ENCODE measurements around the gene DESI2. TPM values are rescaled to one million over a fixed set of nuclear protein-coding genes. Genes with fewer than 3 reads are reported as not detected.
"Not testable (repeated sequence)": the region's sequence is repeated elsewhere in the genome, so short reads cannot be mapped to it uniquely, and the experiment has no call there.

The DESI2 gene
- total and polyA plus RNA-seq, 10 donors, result 5.3 to 30.3 (median 19.5) TPM

DNA sequence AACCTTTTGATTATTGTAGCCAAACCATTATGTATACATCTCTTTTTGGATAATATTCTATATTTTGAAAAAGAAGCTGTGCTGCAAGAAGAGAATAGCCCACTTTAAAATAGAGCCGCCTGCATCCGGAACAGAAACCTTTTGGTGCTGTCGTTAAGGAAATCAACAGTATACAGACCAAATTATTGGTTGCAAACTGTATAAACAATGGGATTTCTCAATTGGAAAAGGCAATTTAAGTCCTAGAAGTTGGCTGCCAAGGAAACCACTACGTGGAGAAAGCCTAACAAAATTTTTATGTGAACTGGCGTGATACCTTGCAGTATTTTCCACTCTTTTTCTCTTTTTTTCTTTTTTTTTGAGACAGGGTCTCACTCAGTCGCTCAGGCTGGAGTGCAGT, 25.8 kb downstream of the DESI2 start:
- intact Hi-C loops (cut with DNase I; ENCODE audit: low total_unique reads), result no loop called here
- no peak for DNase-seq
- Histone ChIP-seq H3K27me3 (replicated peaks in 1 of 7) (no peaks in the 10 kb centered on the region), H3K36me3 (peaks cover 0 to 21% (median 0%) of the 10 kb centered on the region in 6 donors), H3K27ac (no peak overlapping the region), H3K9me3 (no peaks in the 10 kb centered on the region), H3K4me1 (peaks cover 0 to 21% (median 0%) of the 10 kb centered on the region in 6 donors), H3K4me3 (no peak overlapping the region)
- TF ChIP-seq POLR2AphosphoS5 (IDR thresholded peaks at IDR 0.05), result no peak
- TF ChIP-seq, protein P1, sequence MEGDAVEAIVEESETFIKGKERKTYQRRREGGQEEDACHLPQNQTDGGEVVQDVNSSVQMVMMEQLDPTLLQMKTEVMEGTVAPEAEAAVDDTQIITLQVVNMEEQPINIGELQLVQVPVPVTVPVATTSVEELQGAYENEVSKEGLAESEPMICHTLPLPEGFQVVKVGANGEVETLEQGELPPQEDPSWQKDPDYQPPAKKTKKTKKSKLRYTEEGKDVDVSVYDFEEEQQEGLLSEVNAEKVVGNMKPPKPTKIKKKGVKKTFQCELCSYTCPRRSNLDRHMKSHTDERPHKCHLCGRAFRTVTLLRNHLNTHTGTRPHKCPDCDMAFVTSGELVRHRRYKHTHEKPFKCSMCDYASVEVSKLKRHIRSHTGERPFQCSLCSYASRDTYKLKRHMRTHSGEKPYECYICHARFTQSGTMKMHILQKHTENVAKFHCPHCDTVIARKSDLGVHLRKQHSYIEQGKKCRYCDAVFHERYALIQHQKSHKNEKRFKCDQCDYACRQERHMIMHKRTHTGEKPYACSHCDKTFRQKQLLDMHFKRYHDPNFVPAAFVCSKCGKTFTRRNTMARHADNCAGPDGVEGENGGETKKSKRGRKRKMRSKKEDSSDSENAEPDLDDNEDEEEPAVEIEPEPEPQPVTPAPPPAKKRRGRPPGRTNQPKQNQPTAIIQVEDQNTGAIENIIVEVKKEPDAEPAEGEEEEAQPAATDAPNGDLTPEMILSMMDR (IDR thresholded peaks at IDR 0.05 in 8 of 11, conservative IDR thresholded peaks at IDR 0.05 in 3 of 11), result no peak
- TF ChIP-seq POLR2A (IDR thresholded peaks at IDR 0.05), result no peak
- 61 to 75% (median 73%) methylated on average over 6 of the region's 6 CpGs for WGBS, 5 donors

DNA sequence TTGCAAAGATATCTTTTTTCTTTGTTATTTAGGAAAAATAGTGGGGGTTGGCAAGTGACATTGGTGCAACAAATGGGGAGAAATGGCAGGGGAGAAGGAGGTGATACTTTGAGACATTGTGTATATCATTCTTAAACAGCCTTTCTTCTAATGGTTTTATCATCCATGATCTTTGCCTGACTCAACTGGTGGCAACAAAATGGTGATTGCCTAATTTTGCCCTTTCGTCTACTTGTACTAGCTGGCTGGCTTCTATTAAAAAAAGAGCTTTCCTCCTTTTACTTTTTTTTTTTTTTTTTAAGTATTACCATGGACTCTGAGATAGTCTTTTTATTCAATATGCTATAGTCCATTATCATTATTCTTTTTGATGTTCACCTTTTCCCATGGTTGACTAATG, 27.7 kb downstream of the DESI2 start:
- Histone ChIP-seq H3K9me3 (no peaks in the 10 kb centered on the region), H3K36me3 (peaks cover 0 to 14% (median 0%) of the 10 kb centered on the region in 6 donors), H3K4me1 (peaks cover 0 to 20% (median 0%) of the 10 kb centered on the region in 6 donors), H3K27ac (no peak overlapping the region), H3K27me3 (replicated peaks in 1 of 7) (no peaks in the 10 kb centered on the region), H3K4me3 (no peak overlapping the region)
- TF ChIP-seq, protein P1 (IDR thresholded peaks at IDR 0.05 in 8 of 11, conservative IDR thresholded peaks at IDR 0.05 in 3 of 11), result no peak
- TF ChIP-seq POLR2AphosphoS5 (IDR thresholded peaks at IDR 0.05) (no peak), POLR2A (IDR thresholded peaks at IDR 0.05) (no peak)
- intact Hi-C loops (cut with DNase I; ENCODE audit: low total_unique reads), result no loop called here
- 80 to 97% (median 93%) methylated on average over 1 of the region's 1 CpG for WGBS, 5 donors
- DNase-seq, result no peak

DNA sequence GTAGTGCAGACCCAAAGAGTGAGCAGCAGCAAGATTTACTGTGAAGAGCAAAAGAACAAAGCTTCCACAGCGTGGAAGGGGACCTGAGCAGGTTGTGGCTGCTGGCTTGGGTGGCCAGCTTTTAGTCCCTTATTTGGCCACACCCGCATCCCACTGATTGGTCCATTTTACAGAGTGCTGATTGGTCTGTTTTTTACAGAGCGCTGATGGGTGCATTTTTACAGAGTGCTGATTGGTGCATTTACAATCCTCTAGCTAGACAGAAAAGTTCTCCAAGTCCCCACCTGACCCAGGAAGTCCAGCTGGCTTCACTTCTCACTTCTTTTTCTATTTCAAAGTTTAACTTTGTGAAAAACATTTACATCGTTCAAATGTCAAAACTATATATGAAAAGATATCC, 29.2 kb downstream of the DESI2 start:
- H3K27me3 ChIP-seq (replicated peaks in 1 of 7); intact Hi-C loops (cut with DNase I; ENCODE audit: low total_unique reads); H3K4me3 ChIP-seq; H3K9me3 ChIP-seq; DNase-seq; H3K27ac ChIP-seq: not testable (repeated sequence)
- peaks cover 0 to 25% (median 7%) of the 10 kb centered on the region in 6 donors for H3K36me3 ChIP-seq
- peaks cover 0 to 22% (median 0%) of the 10 kb centered on the region in 6 donors for H3K4me1 ChIP-seq
- 97 to 100% (median 98%) methylated on average over 4 of the region's 4 CpGs for WGBS, 5 donors

DNA sequence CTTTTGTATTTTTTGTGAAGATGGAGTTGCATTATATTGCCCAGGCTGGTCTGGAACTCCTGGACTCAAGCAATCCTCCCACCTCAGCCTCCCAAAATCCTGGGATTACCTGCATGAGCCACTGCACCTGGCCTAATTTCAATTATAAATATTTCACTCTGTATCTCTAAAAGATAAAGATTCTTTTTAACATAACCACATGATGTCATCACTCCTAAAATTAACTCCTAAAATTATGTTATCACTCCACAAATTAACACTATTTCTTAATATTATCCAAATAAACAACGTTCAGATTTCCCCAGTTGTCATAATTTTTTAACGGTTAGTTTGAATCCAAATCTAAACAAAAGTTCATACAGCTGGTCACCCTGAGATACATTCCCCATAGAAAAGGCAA, 43.0 kb downstream of the DESI2 start:
- TF ChIP-seq POLR2AphosphoS5 (IDR thresholded peaks at IDR 0.05), result no peak
- no peak for TF ChIP-seq POLR2A (IDR thresholded peaks at IDR 0.05)
- TF ChIP-seq, protein P1 (IDR thresholded peaks at IDR 0.05 in 8 of 11, conservative IDR thresholded peaks at IDR 0.05 in 3 of 11), result no peak
- no peaks in the 10 kb centered on the region for H3K27me3 ChIP-seq (replicated peaks in 1 of 7)
- H3K9me3 ChIP-seq, result peaks cover 0 to 14% (median 11%) of the 10 kb centered on the region in 8 donors
- no peak for DNase-seq
- no peak overlapping the region for H3K4me3 ChIP-seq
- H3K27ac ChIP-seq, result no peak overlapping the region
- WGBS, 5 donors, result 97 to 100% (median 97%) methylated on average over 2 of the region's 2 CpGs
- no peaks in the 10 kb centered on the region for H3K4me1 ChIP-seq
- intact Hi-C loops (cut with DNase I; ENCODE audit: low total_unique reads), result no loop called here
- peaks cover 2 to 100% (median 61%) of the 10 kb centered on the region in 6 donors for H3K36me3 ChIP-seq

DNA sequence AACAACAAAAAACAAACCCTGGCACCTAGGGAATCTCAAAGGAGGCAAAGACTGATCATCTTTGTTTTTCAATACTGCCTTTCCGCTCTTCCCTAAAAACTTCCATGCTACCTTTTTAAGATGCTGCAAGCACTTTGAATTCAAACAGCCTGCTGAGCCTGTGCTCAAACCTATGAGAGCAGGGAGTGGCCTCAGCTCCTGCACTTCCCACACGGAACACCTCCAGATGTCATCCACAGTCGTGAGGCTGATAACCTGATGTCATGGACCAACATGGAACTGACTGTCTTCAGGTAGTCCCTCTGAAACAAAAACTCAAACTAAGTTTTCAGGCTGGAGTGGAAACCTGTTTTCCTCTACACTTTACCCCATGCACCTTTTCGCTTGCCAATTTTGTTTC, 46.8 kb downstream of the DESI2 start:
- intact Hi-C loops (cut with DNase I; ENCODE audit: low total_unique reads), result no loop called here
- Histone ChIP-seq H3K4me1 (no peaks in the 10 kb centered on the region), H3K4me3 (no peak overlapping the region), H3K9me3 (peaks cover 0 to 14% (median 11%) of the 10 kb centered on the region in 8 donors), H3K27me3 (replicated peaks in 1 of 7) (no peaks in the 10 kb centered on the region), H3K27ac (no peak overlapping the region), H3K36me3 (peaks cover 0 to 91% (median 36%) of the 10 kb centered on the region in 6 donors)
- 95 to 99% (median 97%) methylated on average over 4 of the region's 4 CpGs for WGBS, 5 donors
- TF ChIP-seq POLR2AphosphoS5 (IDR thresholded peaks at IDR 0.05), result no peak
- TF ChIP-seq POLR2A (IDR thresholded peaks at IDR 0.05), result no peak
- TF ChIP-seq, protein P1 (IDR thresholded peaks at IDR 0.05 in 8 of 11, conservative IDR thresholded peaks at IDR 0.05 in 3 of 11), result no peak
- DNase-seq, result no peak

Measured in spleen (tissue), 11 donors.